ENCODE results near the gene TRPM2. TPM values are rescaled to one million over a fixed set of nuclear protein-coding genes. Genes with fewer than 3 reads are reported as not detected.

Gene TRPM2
- total and polyA plus RNA-seq, 2 of the 8 experiments (the other 6 are each of a cell fraction or from before 2014, with no cell fraction given): 0.27 to 0.28 TPM

DNA sequence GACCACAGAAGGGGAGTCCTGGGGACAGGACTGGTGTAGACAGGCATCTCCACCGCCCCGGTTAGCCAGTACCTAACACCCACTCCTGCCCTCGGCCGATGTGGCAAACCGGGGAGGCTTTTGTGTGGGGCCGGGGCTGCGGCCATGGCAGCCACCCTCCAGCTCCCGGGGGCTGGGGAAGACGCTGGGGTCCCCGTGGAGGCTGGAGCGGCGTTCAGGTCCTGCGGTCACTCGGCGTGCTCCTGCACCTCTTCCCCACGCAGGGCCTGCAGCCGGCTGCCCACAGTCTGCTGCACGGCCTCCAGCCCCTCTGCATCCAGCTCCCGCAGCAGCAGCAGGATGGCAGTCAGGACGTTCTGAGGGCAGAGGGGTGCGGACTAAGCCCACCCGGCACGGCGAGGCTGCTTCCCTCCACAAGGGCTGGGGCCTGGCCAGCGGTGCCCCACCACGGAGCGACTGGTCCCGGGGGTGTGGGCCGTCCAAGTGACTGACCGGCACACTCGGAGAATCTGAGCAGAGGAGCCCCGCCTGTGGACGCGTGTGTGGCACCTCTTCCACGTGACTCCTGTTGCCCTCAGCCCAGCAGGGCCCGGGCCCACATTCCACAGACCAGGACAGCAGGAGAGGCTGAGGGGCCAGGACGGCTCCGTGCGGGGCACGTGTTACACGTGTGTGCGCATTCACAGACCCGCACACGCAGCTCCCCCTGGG is 23.3 kb upstream of the TRPM2 start:
- ChIA-PET POLR2A (ENCODE audit: partially characterized antibody) (interaction anchor here (1.6 to 1.7 kb wide), 4 partner anchors 11 to 21 kb away, joined by 4 to 8 read pairs (median 6); no protein-coding TSS in a partner anchor), CTCF (ENCODE audit: partially characterized antibody) (interaction anchor here (0.6 to 1.6 kb wide), 8 partner anchors 11 to 439 kb away, joined by 3 to 5 read pairs (median 4); no protein-coding TSS in a partner anchor)
- H4K91ac ChIP-seq (replicated peaks; ENCODE audit: insufficient read length, low read length): no peak overlapping the region
- H2BK120ac ChIP-seq (replicated peaks; ENCODE audit: low read depth, low read length): no peak overlapping the region
- no peak overlapping the region; the same call in 1 of the 2 replicates for H4K8ac ChIP-seq (ENCODE audit: extremely low read depth, insufficient read depth, low read length)
- peaks cover 0 to 8% (median 0%) of the 10 kb centered on the region in 4 experiments; a peak in 2 of 8 replicates for H3K36me3 ChIP-seq (ENCODE audit: control insufficient read depth in 2 of 4, insufficient read depth in 4 of 4, low read length in 3 of 4)
- no peak overlapping the region for H3K9ac ChIP-seq (replicated peaks in 1 of 4; ENCODE audit: extremely low read depth in 1 of 4, low read depth in 3 of 4, low read length in 3 of 4)
- no peak overlapping the region for H2BK15ac ChIP-seq (ENCODE audit: low read length)
- 90% methylated on average over 41 of the region's 44 CpGs; no CpG with 5 or more reads in 1 of the 2 experiments for WGBS, 2 experiments (ENCODE audit: extremely low coverage in 1 of 2, insufficient coverage in 1 of 2, insufficient read length in 1 of 2, insufficient replicate concordance in 2 of 2, low coverage in 1 of 2, low lambda C conversion rate in 2 of 2, missing lambda C conversion rate in 1 of 2)
- H2BK12ac ChIP-seq (ENCODE audit: low read depth, low read length): no peak overlapping the region
- H4K5ac ChIP-seq (ENCODE audit: insufficient read length, low read depth, low read length): no peak overlapping the region
- H3K4me3 ChIP-seq (ENCODE audit: extremely low read depth in 1 of 4, insufficient read depth in 2 of 4, low read depth in 3 of 4, low read length in 4 of 4): no peak overlapping the region
- H3K27me3 ChIP-seq (replicated peaks in 1 of 4; ENCODE audit: control insufficient read depth in 3 of 4, extremely low read depth in 1 of 4, insufficient read depth in 3 of 4, low read length in 3 of 4): no peaks in the 10 kb centered on the region
- no peak for FAIRE-seq
- H3K27ac ChIP-seq (ENCODE audit: low read depth, low read length): no peak overlapping the region
- H3K18ac ChIP-seq (ENCODE audit: extremely low read depth, low read length): no peak overlapping the region; the same call in 1 of the 2 replicates
- H2BK5ac ChIP-seq (ENCODE audit: low read depth, low read length): no peak overlapping the region
- H3K9me3 ChIP-seq (ENCODE audit: insufficient read depth in 2 of 2, low read depth in 1 of 2, low read length in 1 of 2): no peaks in the 10 kb centered on the region
- TF ChIP-seq POLR2AphosphoS5 (IDR thresholded peaks at IDR 0.05; ENCODE audit: low read depth, low read length) (peak; percentile 14), ASH2L (IDR thresholded peaks at IDR 0.05; ENCODE audit: low read length) (no peak)
- H3K56ac ChIP-seq (replicated peaks; ENCODE audit: insufficient read length, low read depth, low read length): no peak overlapping the region
- no peak overlapping the region for H3K23ac ChIP-seq (ENCODE audit: insufficient read length)
- H4K20me1 ChIP-seq (replicated peaks in 1 of 2; ENCODE audit: control insufficient read depth in 1 of 2, insufficient read depth in 2 of 2, low read length in 2 of 2): peaks cover 0 to 6% of the 10 kb centered on the region in 2 experiments
- H3K79me1 ChIP-seq (ENCODE audit: low read depth, low read length): no peaks in the 10 kb centered on the region
- H3K14ac ChIP-seq (ENCODE audit: insufficient read length): no peak overlapping the region
- H2BK20ac ChIP-seq (ENCODE audit: low read length): no peak overlapping the region
- H3K79me2 ChIP-seq (ENCODE audit: control insufficient read depth in 1 of 2, insufficient read depth in 2 of 2, low read length in 2 of 2): no peaks in the 10 kb centered on the region
- H2AFZ ChIP-seq (ENCODE audit: low read length): no peak overlapping the region
- H3K23me2 ChIP-seq (ENCODE audit: low read depth, low read length): no peaks in the 10 kb centered on the region
- no peak for DNase-seq (ENCODE audit: low read depth in 1 of 2, low spot score in 2 of 2)
- H3K4ac ChIP-seq (replicated peaks; ENCODE audit: insufficient read length, low read depth, low read length): no peak overlapping the region
- no peak overlapping the region for H2AK5ac ChIP-seq (ENCODE audit: low read depth, low read length)
- no peak overlapping the region for H3K4me2 ChIP-seq (ENCODE audit: insufficient read depth in 1 of 2, low read depth in 2 of 2, low read length in 2 of 2)
- no peaks in the 10 kb centered on the region for H3K4me1 ChIP-seq (replicated peaks in 1 of 4; ENCODE audit: control insufficient read depth in 3 of 4, insufficient read depth in 4 of 4, low read length in 3 of 4)

All from H1 (cell line).